ENCODE data around the gene TIGAR.

TIGAR gene, protein sequence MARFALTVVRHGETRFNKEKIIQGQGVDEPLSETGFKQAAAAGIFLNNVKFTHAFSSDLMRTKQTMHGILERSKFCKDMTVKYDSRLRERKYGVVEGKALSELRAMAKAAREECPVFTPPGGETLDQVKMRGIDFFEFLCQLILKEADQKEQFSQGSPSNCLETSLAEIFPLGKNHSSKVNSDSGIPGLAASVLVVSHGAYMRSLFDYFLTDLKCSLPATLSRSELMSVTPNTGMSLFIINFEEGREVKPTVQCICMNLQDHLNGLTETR

DNA sequence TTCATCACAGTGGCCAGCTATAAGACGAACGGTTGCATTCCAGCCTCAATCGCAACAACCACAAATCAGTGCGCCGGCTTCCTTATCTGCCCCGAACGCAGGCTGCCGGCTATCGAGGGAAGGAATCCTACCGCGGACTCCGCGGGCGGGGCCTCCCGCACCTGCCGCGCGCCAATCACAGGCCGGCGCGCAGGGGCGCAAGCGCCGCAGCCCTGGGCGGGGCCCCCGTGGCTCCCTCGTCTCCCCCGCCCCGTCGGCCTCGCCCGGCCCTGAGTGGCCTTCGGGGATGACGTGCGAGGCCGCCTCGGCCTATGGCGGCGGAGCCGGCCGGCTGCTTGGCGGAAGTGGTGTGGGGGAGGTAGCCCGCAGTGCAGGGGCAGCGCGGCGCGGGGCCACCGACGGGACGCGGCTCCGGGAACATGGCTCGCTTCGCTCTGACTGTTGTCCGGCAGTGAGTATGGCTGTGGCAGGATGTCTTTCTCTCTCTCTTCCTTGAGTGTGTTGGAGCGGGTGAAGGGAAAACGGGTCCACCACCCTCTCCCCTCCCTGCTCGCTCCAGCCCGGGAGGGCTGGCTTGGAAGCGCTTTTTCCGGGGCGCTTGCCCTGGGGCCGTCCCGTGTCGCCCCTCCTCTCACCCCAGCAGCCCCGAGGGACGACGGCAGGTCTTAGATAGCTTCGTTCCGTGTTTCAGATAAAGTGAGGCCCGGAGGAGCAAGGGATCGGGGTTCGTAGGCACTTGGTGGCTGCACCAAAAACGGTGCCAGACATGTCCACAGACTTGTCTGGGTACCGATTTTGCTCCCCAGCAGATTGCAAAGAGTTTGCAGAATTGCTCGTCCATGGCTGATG, at the start of gene TIGAR:
TSS of gene TIGAR (plus strand) at position 361 of the 849 bp plus-strand sequence. CDS start at position 420, 59 bp downstream.
- peak; percentile 91 for DNase-seq

DNA sequence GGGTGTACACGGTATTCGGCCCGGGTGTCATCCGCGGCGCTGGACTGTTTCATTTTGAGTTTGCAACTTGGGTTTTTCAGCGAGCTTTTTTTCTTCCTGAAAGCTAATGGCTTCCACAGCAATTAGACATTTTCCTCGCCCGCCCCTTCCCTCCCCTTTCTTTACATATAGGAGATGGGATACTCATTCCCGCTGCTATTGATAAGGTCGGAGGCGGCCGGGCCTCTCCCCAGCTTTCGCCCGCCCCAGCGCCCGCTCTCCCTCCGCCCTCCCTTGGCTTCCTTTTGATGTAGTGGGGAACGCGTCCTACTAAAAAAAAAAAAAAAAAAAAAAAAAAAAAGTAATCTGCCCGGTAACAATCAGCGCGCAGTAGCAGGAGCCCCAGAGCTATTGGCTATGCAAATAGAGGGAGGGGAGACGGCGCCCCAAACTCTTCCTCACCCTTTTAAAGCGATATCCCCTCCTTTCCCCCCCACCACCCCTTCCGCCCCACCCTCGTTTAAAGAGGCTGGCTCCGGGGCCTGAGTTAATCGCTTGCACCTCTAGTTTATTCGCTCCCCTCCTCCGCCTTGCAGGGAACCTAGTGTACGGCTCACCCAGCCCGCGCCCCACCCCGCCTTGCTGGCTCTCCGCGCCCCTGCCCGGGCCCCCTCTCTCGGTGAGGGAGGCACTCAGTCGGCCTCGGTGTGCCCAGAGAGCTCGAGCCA, 49.1 kb upstream of the TIGAR start:
- peak; percentile 93 for DNase-seq

DNA sequence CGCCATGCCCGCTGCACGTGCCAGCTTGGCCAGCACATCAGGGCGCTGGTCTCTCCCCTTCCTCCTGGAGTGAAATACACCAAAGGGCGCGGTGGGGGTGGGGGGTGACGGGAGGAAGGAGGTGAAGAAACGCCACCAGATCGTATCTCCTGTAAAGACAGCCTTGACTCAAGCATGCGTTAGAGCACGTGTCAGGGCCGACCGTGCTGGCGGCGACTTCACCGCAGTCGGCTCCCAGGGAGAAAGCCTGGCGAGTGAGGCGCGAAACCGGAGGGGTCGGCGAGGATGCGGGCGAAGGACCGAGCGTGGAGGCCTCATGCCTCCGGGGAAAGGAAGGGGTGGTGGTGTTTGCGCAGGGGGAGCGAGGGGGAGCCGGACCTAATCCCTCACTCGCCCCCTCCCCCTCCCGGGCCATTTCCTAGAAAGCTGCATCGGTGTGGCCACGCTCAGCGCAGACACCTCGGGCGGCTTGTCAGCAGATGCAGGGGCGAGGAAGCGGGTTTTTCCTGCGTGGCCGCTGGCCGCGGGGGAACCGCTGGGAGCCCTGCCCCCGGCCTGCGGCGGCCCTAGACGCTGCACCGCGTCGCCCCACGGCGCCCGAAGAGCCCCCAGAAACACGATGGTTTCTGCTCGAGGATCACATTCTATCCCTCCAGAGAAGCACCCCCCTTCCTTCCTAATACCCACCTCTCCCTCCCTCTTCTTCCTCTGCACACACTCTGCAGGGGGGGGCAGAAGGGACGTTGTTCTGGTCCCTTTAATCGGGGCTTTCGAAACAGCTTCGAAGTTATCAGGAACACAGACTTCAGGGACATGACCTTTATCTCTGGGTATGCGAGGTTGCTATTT, 48.4 kb upstream of the TIGAR start:
- DNase-seq, result peak; percentile 77

DNA sequence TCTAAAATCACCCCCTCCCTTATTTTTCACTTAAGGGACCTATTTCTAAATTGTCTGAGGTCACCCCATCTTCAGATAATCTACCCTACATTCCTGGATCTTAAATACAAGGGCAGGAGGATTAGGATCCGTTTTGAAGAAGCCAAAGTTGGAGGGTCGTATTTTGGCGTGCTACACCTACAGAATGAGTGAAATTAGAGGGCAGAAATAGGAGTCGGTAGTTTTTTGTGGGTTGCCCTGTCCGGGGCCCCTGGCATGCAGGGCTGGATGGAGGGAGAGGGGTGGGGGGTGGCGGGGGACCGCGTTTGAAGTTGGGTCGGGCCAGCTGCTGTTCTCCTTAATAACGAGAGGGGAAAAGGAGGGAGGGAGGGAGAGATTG, 47.8 kb upstream of the TIGAR start:
- no peak for DNase-seq

DNA sequence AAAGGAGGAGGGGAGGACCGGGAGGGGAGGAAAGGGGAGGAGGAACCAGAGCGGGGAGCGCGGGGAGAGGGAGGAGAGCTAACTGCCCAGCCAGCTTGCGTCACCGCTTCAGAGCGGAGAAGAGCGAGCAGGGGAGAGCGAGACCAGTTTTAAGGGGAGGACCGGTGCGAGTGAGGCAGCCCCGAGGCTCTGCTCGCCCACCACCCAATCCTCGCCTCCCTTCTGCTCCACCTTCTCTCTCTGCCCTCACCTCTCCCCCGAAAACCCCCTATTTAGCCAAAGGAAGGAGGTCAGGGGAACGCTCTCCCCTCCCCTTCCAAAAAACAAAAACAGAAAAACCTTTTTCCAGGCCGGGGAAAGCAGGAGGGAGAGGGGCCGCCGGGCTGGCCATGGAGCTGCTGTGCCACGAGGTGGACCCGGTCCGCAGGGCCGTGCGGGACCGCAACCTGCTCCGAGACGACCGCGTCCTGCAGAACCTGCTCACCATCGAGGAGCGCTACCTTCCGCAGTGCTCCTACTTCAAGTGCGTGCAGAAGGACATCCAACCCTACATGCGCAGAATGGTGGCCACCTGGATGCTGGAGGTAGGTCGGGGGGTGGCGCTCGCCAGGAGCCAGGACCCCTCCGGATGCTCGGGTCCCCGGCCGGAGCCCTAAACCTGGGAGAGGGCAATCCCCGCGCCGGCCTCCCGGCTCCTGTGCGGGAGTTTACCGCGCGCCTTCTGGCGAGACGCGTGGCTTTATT, 47.2 kb upstream of the TIGAR start, which contains the start of gene CCND2:
TSS of gene CCND2 (plus strand) at position 111 of the 744 bp plus-strand sequence. CDS start at position 390, 279 bp downstream.
- DNase-seq, result peak; percentile 78

DNA sequence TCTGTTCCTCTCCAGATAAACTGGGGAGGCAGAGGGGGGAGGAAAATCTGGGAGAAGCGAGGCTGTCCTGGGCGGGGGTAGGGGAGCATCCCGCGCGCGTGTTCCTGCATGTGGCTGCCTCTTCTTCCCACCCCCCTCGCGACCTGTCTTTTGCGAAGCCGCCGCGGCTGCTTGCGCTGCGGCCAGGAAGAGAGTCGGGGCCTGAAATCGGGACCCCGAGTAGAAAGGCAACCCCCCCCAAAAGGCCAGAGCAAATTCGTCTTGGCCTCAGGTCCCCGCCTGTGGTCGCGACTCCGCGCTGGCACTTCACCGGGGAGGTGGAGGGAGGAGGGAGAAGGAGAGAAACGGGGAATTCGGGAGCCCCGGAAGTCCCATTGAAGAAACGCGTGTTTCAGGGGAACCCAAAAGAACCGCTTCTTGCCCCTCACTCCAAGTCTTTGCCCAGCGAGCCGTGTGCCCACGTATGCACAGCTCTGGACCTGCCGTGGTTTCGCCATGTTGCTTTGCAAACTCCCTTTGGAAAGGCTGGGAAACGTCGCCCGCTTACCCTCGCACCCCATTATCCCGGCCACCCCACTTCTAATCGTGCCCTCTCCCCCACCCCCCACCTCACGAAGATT, 46.5 kb upstream of the TIGAR start:
- DNase-seq, result no peak

DNA sequence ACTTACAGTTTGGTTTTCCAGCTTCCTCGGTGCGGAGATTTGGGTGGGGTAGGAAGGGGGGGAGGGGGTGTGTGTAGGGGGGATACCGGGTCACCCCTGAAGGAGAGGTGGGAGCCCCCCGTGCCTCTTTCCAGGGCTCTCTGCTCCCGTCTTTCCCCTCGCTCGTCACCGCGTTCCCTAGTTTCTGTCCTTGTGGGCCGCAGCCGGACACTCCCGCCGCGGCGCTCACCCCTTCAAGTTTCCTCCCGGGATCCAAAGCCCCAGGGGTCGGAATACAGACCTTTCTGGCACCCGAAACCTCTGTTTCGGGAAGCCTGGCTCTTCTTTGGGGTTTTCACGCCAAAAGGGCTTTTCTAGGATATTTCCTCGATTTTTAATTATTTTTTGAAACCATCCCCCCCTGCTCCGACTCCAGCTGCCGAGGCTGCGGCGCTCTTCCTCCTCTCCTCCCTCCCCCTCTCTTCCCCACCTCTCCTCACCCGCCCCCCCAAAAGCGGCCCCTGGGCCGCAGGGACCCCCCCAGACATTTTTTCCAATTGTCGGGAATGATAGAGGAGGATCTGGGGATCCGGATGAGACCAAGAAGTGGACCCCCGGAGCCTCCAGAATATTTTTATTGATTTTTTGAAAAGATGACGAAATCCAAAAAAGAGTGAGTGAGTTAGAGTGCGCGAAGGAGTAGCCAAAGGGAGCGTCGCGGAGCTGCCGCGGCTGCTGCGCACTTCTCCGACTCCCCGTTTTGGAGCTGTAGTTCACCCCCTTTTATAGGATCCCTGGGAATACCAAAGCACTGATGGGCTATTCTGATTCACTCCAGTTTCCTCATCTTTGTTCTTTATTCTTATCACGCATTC, 45.8 kb upstream of the TIGAR start:
- no peak for DNase-seq

DNA sequence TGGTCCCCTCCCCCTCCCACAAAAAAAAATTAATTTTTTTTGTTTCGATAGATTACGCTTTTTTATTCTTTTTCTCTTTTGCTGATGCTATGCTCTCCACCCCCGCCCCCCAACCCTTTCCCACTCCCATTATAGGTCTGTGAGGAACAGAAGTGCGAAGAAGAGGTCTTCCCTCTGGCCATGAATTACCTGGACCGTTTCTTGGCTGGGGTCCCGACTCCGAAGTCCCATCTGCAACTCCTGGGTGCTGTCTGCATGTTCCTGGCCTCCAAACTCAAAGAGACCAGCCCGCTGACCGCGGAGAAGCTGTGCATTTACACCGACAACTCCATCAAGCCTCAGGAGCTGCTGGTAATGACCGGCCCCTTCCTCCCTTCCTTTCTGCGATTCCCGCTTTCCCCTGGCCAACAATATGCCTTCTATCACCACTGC, 45.1 kb upstream of the TIGAR start:
- no peak for DNase-seq

DNA sequence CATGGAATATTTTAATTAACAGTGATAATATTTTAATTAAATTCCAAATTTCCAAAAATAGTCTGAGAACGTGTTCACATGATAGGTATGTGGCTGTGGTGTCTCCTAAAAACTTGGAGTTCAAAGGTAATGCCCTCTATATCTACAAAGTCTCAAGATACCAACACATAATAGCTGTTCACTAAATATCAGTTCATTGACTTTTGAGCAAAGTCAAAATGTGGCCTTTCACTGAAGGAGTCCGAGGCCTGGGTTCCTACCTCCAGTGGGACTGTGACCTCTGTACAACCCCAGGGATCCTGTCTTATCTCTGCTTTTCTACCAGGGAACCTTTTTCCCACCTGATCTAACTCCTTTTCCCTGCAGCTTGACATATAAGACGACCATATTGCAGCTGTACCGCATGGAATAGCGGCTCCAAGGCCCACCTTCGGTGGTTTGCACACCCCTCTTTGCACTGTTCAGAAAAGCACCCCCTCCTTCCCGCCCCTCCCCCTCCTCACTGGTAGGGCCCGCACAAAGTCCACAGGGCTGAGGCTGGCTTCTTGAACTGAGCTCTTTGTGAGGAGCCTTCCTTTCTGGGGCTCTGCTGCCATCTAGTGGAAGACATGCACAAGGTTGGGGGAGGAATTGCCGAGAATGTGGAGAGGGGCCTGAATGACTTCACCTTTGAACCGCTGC, 44.3 kb upstream of the TIGAR start:
- DNase-seq, result peak; percentile 93

DNA sequence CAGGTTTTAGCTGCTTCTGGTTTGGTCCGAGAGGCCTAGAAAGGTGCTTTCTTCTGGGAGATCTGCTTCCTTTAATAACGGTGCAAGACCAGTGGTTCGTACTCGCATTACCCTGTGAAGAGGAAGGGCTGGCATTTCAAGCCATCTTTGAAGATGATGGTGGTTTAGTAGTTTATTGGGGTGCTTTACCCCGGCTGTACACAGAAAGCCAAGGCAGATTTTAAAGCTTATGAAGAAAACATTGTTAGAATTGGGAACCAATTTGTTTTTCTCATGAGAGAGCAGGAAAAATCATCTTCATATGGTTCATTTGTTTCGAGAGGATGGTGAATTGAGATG, 43.8 kb upstream of the TIGAR start:
- DNase-seq, result no peak

DNA sequence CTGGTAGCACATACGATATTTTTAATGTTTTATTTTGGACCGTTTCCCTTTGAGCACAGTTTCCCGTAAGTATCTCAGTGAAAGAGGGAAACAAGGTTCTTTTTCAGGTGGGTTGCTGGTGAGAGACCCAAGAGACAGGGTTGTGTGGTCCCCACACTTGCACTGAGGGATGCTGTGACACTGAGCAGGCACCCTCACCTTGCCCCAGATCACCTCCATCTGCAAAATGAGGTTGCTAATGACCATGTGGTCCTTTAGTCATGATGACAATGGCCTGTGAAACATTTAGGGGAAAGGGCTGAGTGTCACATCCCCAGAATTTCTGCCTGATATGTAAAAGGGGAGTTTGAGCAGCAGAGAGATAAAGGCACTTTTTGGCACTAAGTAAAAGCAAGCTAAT, 43.2 kb upstream of the TIGAR start:
- DNase-seq, result no peak

DNA sequence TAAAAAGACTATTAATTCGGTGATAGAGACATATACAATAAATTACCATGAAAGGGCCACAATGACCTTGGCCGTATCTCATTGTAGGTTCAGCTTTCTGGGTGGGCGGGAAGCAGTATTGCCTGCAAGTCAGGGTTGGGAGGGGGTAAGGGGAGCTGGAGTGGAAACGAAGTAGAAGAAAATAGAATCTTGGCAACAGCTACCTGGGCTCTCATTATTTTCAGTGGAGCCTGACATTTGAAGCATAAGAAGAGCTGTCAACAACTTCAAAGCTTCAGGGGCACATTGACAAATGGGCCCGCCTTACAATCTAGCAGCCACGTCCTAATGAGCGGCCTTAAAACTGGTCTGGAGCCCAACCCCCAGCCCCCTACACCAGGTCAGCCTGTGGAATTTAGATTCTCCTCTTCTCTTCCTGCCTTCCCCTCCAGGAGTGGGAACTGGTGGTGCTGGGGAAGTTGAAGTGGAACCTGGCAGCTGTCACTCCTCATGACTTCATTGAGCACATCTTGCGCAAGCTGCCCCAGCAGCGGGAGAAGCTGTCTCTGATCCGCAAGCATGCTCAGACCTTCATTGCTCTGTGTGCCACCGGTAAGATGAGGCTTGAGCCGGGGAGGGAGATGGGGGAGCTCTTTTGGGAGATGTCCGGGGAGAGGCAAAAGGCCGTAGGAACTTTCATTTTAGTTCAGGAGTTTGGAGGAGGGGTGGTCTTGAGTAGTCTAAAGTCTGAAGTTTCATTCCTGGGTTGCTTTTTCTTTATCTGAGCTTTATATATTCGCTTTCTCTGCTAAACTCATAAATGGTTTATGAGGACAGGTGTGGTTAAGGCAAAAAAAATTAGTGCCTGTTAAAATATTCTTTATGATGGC, 42.5 kb upstream of the TIGAR start:
- no peak for DNase-seq

DNA sequence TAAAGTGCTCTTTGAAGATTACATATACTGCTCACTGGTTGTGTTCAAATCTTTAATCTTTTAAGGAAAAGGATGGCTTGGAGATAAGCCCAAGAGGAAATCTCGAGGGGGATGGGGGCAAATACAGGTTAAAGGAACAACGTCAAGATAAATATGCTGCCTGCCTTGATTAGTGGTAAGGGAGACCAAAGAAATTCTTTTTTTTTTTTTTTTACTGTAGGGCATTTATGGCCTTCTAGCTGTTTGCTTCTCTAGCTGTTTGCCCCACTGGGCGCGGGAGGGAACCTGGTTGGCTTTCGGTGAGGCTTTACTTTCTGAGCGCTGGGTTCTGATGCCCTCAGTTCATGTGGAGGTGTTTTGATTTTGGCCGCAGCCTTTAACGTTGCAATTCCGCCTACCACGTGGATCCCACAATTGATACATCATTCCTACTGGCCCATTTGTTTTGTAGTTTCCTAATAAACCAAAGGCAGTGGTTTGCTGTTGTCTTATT, 41.8 kb upstream of the TIGAR start:
- no peak for DNase-seq

DNA sequence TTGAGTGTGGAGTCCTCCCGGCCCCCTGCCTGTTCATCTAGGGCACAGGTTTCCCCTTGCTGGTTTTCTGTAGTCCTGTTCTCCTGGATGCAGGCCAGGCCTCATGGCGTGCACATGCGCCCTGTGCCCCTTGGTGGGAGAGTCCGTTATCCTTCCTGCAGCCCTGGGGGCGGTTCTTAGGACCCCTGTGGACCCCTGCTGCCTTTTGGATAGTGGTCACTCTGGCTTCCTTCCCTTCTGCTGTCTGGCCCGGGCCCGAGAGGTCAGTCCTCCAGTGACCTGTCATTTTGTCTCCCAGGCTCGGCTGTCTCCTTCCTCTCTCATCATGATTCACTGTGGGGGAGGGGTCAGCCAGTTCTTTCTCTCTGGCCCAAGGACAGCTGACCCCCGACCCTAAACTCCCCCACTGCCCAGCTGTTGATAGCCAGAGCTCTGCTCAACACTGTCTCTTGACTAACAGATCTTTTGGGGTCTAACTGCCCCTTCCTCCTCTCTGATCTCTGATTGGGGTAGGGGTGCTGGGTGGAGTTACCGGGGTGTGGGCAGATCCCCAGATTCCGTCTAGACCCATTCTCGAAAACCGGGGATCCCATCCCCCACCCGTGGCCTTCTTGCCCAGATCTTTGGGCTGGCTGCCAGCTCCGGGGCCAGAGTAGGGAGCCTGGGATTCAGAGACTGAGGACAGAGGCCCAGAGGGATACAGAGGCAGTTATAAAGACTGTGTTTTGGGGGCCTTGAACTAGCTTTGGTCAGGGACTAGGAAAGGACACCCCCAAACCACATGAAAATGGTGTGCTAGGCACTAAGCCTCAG, 40.5 kb upstream of the TIGAR start:
- DNase-seq, result no peak

DNA sequence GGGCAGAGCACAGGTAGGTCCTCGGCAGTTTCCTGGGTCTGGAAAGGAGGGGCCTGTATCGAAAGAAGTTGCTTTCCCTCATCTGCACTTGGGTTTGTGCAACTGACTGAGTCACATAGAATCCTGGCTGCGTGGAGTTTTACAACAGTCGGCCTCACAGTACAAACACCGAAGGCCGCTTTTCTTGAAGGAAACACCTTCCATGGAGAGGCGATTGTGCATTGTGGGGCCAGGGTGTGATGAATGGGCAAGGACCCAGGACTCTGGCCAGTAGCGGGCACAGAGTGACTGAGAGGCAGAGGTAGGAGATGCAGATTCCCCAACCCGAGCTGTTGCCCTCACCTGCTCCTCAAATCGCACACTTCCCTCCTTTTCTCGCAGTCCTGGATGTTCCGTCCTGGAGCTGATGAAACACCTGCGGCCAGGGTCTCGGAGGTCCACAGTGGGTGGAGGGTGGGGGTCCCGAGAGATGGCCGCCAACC, 39.8 kb upstream of the TIGAR start:
- DNase-seq, result no peak

DNA sequence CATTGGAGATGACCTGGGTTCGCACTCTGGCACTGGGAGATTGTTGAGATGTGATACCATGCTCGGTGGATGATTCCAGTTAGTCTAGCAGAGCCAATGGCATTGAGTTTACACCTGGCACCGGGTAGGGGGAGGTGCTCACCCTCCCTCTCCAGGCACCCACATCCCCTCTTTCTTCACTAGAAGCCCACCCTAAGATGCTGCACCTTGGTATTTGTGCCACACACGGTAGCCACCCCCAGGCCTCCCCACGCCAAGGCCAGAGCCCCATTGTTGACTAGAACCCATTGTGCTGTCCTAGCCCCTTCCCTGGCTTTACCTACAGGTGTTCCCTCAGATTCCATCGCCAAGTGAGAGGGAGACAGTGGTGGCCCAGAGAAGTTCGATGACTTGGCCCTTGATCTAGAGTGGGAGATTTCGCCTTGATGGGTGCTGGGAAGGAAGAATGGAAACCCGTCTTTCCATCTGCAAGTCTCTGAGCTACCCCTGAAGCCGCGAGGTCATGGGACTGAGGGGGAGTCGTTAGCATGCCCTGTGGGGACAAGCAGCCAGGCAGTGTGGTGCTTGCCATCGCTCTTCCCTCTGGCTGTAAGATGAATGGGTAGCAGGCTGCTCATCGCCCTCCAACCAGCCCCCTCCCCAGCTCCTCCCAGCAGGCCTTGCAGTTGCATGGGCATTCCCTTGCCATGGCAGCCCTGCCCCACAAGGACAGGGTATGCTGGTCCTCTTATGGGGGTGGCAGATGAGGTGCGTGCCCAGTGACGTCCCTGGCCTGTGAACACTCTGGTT, 38.7 kb upstream of the TIGAR start:
- no peak for DNase-seq

Measured in CD4-positive, alpha-beta T cell treated with Interleukin-12 subunit alpha and Interleukin-12 subunit beta, for 1 hour (primary cell).